Right atrium auricular region (tissue), 2 donors: ENCODE data around the gene PRKCA. TPM values are rescaled to one million over a fixed set of nuclear protein-coding genes. Genes with fewer than 3 reads are reported as not detected.

Experiments used
- DNase-seq: peaks from one replicate; pipeline ENCODE4 v3.0.0-alpha.2; 2019; ENCODE audit warnings: low spot score
- H3K27ac ChIP-seq, 2 donors: fragments of 200-600 bp; sonication (generic); 1 replicate in 1 of 2; 2 replicates in 1 of 2; pipeline ENCODE4 v1.5.1; 2016 to 2019
- H3K27me3 ChIP-seq, 2 donors: fragments of 200-600 bp; sonication (generic); one replicate each; pipeline versions ENCODE4 v1.5.1 to v1.6.0; 2017 to 2019
- H3K36me3 ChIP-seq: fragments of 200-600 bp; sonication (generic); one replicate; pipeline ENCODE4 v1.5.1; 2016
- H3K4me1 ChIP-seq, 2 donors: fragments of 200-600 bp; sonication (generic); one replicate each; pipeline versions ENCODE4 v1.5.1 to v1.6.0; 2017 to 2019
- H3K4me3 ChIP-seq, 2 donors: fragments of 200-600 bp; sonication (generic); 1 replicate in 1 of 2; 2 replicates in 1 of 2; pipeline ENCODE4 v1.5.1; 2017 to 2019; ENCODE audit warnings: mild to moderate bottlenecking in 1 of 2, moderate library complexity in 1 of 2
- H3K9me3 ChIP-seq, 2 donors: fragments of 200-600 bp; sonication (generic); one replicate each; pipeline ENCODE4 v1.5.1; 2019
- total RNA-seq, 2 donors: library from RNA; depleted of rRNA; stranded (reverse); fragments of >200 nt; gene quantifications; one replicate each; pipeline ENCODE4 v1.1.0, GENCODE V29; 2016
- TF ChIP-seq, protein P1 (sequence below), 2 donors: fragments of 200-600 bp; sonication (generic); IDR thresholded peaks; one replicate each; pipeline ENCODE4 v1.5.1; 2019; ENCODE audit warnings: antibody characterized with exemption in 2 of 2

PRKCA gene
- total RNA-seq, 2 donors from 2014 or later = 6.4 to 6.6 TPM

- H3K4me3 ChIP-seq = no peak overlapping the region
- no peak overlapping the region for H3K27ac ChIP-seq
- no peak for DNase-seq
- H3K36me3 ChIP-seq = no peaks in the 10 kb centered on the region
- H3K9me3 ChIP-seq = peaks cover 0 to 7% of the 10 kb centered on the region in 2 donors
- H3K27me3 ChIP-seq = no peaks in the 10 kb centered on the region
- TF ChIP-seq, protein P1, sequence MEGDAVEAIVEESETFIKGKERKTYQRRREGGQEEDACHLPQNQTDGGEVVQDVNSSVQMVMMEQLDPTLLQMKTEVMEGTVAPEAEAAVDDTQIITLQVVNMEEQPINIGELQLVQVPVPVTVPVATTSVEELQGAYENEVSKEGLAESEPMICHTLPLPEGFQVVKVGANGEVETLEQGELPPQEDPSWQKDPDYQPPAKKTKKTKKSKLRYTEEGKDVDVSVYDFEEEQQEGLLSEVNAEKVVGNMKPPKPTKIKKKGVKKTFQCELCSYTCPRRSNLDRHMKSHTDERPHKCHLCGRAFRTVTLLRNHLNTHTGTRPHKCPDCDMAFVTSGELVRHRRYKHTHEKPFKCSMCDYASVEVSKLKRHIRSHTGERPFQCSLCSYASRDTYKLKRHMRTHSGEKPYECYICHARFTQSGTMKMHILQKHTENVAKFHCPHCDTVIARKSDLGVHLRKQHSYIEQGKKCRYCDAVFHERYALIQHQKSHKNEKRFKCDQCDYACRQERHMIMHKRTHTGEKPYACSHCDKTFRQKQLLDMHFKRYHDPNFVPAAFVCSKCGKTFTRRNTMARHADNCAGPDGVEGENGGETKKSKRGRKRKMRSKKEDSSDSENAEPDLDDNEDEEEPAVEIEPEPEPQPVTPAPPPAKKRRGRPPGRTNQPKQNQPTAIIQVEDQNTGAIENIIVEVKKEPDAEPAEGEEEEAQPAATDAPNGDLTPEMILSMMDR (IDR thresholded peaks at IDR 0.05) = no peak
- no peaks in the 10 kb centered on the region for H3K4me1 ChIP-seq
These were observed 246.4 kb downstream of the PRKCA start for GRCh38 chr17:66548659-66549310.

GRCh38 chr17:66549311-66549704 is 246.9 kb downstream of the PRKCA start:
- no peak overlapping the region for H3K27ac ChIP-seq
- peaks cover 0 to 7% of the 10 kb centered on the region in 2 donors for H3K9me3 ChIP-seq
- H3K4me3 ChIP-seq = no peak overlapping the region
- DNase-seq = no peak
- no peaks in the 10 kb centered on the region for H3K4me1 ChIP-seq
- no peaks in the 10 kb centered on the region for H3K36me3 ChIP-seq
- TF ChIP-seq, protein P1 (IDR thresholded peaks at IDR 0.05) = no peak
- H3K27me3 ChIP-seq = no peaks in the 10 kb centered on the region

- Histone ChIP-seq H3K4me3 (no peak overlapping the region), H3K27me3 (no peaks in the 10 kb centered on the region), H3K27ac (no peak overlapping the region), H3K4me1 (no peaks in the 10 kb centered on the region), H3K36me3 (no peaks in the 10 kb centered on the region), H3K9me3 (peaks cover 0 to 7% of the 10 kb centered on the region in 2 donors)
- TF ChIP-seq, protein P1 (IDR thresholded peaks at IDR 0.05) = no peak
- no peak for DNase-seq
These were observed 247.4 kb downstream of the PRKCA start for GRCh38 chr17:66549731-66550207.

DNA sequence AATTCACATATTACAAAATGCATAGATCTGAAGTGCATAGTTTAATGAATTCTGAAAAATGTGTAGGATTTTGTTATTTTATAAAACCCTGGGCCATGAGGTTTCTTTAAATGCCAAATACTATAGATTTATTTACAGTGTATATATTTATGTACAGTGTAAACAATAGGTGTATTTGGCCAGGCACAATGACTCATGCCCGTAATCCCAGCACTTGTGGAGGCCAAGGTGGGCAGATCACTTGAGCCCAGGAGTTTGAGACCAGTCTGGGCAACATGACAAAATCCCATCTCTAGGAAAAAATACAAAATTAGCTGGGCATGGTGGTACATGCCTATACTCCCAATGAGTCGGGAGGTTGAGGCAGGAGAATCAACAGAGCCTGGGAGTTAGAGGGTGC is 249.4 kb downstream of the PRKCA start:
- no peak overlapping the region for H3K27ac ChIP-seq
- no peaks in the 10 kb centered on the region for H3K27me3 ChIP-seq
- DNase-seq = no peak
- no peaks in the 10 kb centered on the region for H3K4me1 ChIP-seq
- no peak overlapping the region for H3K4me3 ChIP-seq
- no peaks in the 10 kb centered on the region for H3K36me3 ChIP-seq
- TF ChIP-seq, protein P1 (IDR thresholded peaks at IDR 0.05) = no peak
- H3K9me3 ChIP-seq = no peaks in the 10 kb centered on the region

GRCh38 chr17:66552371-66552770 is 250.0 kb downstream of the PRKCA start:
- Histone ChIP-seq H3K4me3 (no peak overlapping the region), H3K9me3 (no peaks in the 10 kb centered on the region), H3K27ac (no peak overlapping the region), H3K27me3 (no peaks in the 10 kb centered on the region), H3K36me3 (no peaks in the 10 kb centered on the region), H3K4me1 (no peaks in the 10 kb centered on the region)
- TF ChIP-seq, protein P1 (IDR thresholded peaks at IDR 0.05) = no peak
- DNase-seq = no peak

DNA sequence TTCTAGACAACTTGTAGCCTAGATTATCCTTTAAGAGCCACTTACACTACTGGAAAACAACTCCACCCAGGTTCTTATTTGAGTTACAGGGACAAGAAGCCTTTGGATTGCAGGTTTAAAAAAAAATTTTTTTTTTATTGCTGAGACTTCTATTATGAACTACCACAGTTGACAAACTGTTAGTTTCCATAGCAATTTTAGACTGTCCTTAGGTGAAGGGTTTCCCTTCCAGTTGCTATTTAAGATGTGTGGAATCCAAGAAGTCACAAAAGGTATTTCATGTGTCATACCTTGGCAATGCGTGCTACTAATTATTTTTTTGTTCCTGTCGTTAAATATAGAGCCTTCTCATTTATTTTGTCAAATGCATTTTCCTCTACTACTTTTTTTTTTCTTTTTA is 253.2 kb downstream of the PRKCA start:
- no peaks in the 10 kb centered on the region for H3K36me3 ChIP-seq
- H3K4me1 ChIP-seq = no peaks in the 10 kb centered on the region
- DNase-seq = no peak
- H3K27ac ChIP-seq = no peak overlapping the region
- no peaks in the 10 kb centered on the region for H3K27me3 ChIP-seq
- no peak overlapping the region for H3K4me3 ChIP-seq
- no peaks in the 10 kb centered on the region for H3K9me3 ChIP-seq
- TF ChIP-seq, protein P1 (IDR thresholded peaks at IDR 0.05) = no peak
